Breast epithelium (tissue), 4 donors: ENCODE results near the gene FBP2. TPM values are rescaled to one million over a fixed set of nuclear protein-coding genes. Genes with fewer than 3 reads are reported as not detected.
"Not testable (repeated sequence)": the region's sequence is repeated elsewhere in the genome, so short reads cannot be mapped to it uniquely, and the experiment has no call there.

Experiments
- DNase-seq, 2 donors: peaks; one replicate each; pipeline ENCODE4 v3.0.0-alpha.2; 2019; ENCODE audit warnings: low spot score in 2 of 2
- H3K27ac ChIP-seq, 2 donors: fragments of 200-600 bp; sonication (generic) in 1 of 2; one replicate each; pipeline ENCODE4 v1.5.1; 2016 to 2019; ENCODE audit warnings: mild to moderate bottlenecking in 1 of 2
- H3K27me3 ChIP-seq, 2 donors: fragments of 200-600 bp; sonication (generic) in 1 of 2; one replicate each; pipeline versions ENCODE4 v1.5.1 to v1.6.0; 2017 to 2019; ENCODE audit warnings: control low read depth in 1 of 2, mild to moderate bottlenecking in 1 of 2
- H3K36me3 ChIP-seq: fragments of 200-600 bp; one replicate; pipeline ENCODE4 v1.5.1; 2019
- H3K4me1 ChIP-seq, 2 donors: fragments of 200-600 bp; sonication (generic); one replicate each; pipeline ENCODE4 v1.5.1; 2016 to 2019; ENCODE audit warnings: control low read depth in 1 of 2
- H3K4me3 ChIP-seq, 3 donors: fragments of 200-600 bp; sonication (generic); 1 replicate in 2 of 3; 2 replicates in 1 of 3; pipeline ENCODE4 v1.5.1; 2016 to 2019; ENCODE audit warnings: mild to moderate bottlenecking in 3 of 3, moderate library complexity in 2 of 3
- H3K9me3 ChIP-seq, 2 donors: fragments of 200-600 bp; sonication (generic) in 1 of 2; one replicate each; pipeline ENCODE4 v1.5.1; 2016 to 2019; ENCODE audit warnings: control low read depth in 1 of 2
- POLR2A ChIP-seq: fragments of 450-650 bp; IDR thresholded peaks from one replicate; pipeline ENCODE4 v1.6.1; 2016; ENCODE audit warnings: antibody characterized with exemption, mild to moderate bottlenecking, moderate library complexity
- POLR2AphosphoS5 ChIP-seq, 3 donors: sonication (generic); formaldehyde crosslinking; IDR thresholded peaks; one replicate each; pipeline ENCODE4 v1.6.1; 2017; ENCODE audit warnings: antibody characterized with exemption in 3 of 3
- intact Hi-C: fragments of 100-400 bp; cut with DNase I; formaldehyde crosslinking; loops from one replicate; pipeline ENCODE4 v1.15.1; 2023; ENCODE audit warnings: low total_unique reads
- total RNA-seq, 3 donors: library from RNA; depleted of rRNA; stranded (reverse); fragments of >200 nt; gene quantifications; one replicate each; pipeline ENCODE4 v1.1.0, GENCODE V29; 2016
- TF ChIP-seq, protein P1 (sequence below), 3 donors: fragments of 450-650 bp; IDR thresholded peaks; one replicate each; pipeline ENCODE4 v1.5.1; 2016 to 2017; ENCODE audit warnings: antibody characterized with exemption in 3 of 3, mild to moderate bottlenecking in 3 of 3, moderate library complexity in 3 of 3

The FBP2 gene
- total RNA-seq, 3 donors from 2014 or later = not detected

DNA sequence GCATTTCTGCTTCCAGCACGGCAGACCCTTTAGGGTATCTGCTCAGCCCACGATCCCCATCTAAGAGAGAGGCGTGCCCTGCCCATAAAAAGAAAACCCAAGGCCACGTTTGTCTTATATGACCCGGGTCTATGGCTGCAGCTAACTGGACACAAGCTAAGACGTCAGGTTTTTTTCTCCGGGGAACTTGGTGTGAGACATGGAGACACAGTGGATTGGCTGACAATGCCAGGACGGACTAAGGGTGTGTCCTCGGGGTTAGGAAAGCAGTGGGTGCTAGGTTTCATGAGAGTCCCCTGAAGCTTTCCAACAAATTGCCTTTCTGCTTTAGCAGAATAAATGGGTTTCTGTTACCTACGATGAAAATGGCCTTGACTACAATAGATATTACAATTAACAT is 7.1 kb upstream of the FBP2 start:
- intact Hi-C loops = no loop called here

DNA sequence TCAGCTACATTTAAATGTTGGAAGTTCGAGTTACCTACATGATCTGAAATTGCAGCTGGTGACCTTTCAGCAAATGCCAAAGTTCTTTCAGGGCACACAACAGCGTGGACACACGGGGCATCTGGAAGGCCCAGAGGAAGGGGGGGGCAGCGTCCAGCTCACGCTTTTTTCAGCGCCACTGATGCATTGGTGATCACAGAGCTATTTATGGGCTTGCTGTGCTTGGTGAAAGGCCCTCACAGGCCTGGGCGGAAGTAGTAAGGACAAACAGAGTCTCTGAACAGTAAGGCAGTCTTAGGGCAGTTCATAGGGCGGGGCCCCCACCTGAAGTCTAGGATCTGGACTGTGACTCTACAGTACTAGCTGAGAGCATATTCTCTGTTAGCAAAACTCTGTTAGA is 6.6 kb upstream of the FBP2 start:
- intact Hi-C loops = no loop called here
- no peak overlapping the region for H3K27ac ChIP-seq
- no peak for DNase-seq

More for the DNA sequence above, 7.1 kb upstream of the FBP2 start:
- no peaks in the 10 kb centered on the region for H3K9me3 ChIP-seq
- no peak for DNase-seq
- H3K4me1 ChIP-seq = no peaks in the 10 kb centered on the region
- H3K27me3 ChIP-seq = no peaks in the 10 kb centered on the region
- TF ChIP-seq, protein P1, sequence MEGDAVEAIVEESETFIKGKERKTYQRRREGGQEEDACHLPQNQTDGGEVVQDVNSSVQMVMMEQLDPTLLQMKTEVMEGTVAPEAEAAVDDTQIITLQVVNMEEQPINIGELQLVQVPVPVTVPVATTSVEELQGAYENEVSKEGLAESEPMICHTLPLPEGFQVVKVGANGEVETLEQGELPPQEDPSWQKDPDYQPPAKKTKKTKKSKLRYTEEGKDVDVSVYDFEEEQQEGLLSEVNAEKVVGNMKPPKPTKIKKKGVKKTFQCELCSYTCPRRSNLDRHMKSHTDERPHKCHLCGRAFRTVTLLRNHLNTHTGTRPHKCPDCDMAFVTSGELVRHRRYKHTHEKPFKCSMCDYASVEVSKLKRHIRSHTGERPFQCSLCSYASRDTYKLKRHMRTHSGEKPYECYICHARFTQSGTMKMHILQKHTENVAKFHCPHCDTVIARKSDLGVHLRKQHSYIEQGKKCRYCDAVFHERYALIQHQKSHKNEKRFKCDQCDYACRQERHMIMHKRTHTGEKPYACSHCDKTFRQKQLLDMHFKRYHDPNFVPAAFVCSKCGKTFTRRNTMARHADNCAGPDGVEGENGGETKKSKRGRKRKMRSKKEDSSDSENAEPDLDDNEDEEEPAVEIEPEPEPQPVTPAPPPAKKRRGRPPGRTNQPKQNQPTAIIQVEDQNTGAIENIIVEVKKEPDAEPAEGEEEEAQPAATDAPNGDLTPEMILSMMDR (IDR thresholded peaks at IDR 0.05) = no peak
- TF ChIP-seq POLR2A (no peak), POLR2AphosphoS5 (IDR thresholded peaks at IDR 0.05) (no peak)
- H3K4me3 ChIP-seq = no peak overlapping the region
- H3K36me3 ChIP-seq = no peaks in the 10 kb centered on the region
- no peak overlapping the region for H3K27ac ChIP-seq

DNA sequence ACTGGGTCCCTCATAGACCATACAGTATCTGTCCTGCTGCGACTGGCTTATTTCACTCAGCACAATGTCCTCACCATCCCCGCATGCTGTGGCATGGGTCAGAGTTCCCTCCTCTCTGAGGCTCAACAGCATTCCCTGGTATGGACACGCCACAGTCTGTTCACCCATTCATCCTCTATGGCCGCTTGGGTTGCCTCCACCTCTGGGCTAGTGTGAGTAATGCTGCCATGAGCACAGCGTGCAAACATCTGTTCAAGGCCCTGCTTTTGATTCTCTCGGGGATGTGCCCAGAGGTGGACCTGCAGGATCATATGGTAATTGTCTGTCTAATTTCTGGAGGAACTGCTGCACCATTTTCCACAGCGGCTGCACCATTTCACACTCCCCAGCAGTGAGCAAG is 5.5 kb upstream of the FBP2 start:
- Histone ChIP-seq H3K4me1 (no peaks in the 10 kb centered on the region), H3K4me3 (no peak overlapping the region), H3K9me3 (no peaks in the 10 kb centered on the region), H3K36me3 (no peaks in the 10 kb centered on the region), H3K27me3 (no peaks in the 10 kb centered on the region), H3K27ac (no peak overlapping the region)
- no peak for TF ChIP-seq POLR2AphosphoS5 (IDR thresholded peaks at IDR 0.05)
- TF ChIP-seq, protein P1 (IDR thresholded peaks at IDR 0.05) = no peak
- TF ChIP-seq POLR2A = no peak
- no peak for DNase-seq
- intact Hi-C loops = no loop called here

More for the DNA sequence above, 6.6 kb upstream of the FBP2 start:
- TF ChIP-seq POLR2A (no peak), POLR2AphosphoS5 (IDR thresholded peaks at IDR 0.05) (no peak)
- TF ChIP-seq, protein P1 (IDR thresholded peaks at IDR 0.05) = no peak
- no peaks in the 10 kb centered on the region for H3K36me3 ChIP-seq
- H3K4me3 ChIP-seq = no peak overlapping the region
- no peaks in the 10 kb centered on the region for H3K27me3 ChIP-seq
- no peaks in the 10 kb centered on the region for H3K4me1 ChIP-seq
- H3K9me3 ChIP-seq = no peaks in the 10 kb centered on the region

DNA sequence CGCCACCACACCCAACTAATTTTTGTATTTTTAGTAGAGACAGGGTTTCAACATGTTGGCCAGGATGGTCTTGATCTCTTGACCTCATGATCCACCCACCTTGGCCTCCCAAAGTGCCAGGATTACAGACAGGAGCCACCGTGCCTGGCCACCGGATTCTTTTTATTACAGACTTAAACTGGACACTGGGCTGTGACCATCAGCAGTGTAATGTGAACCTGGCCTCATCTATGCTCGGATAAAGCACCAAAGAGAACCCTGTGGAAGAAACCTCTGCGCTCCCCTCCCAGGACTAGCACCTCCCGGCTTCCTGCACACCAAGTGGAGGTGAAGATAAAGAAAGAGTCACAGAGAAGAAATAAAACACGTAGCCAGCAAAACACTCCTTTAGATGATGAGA is 941 bp downstream of the FBP2 start:
- H3K36me3 ChIP-seq, H3K4me1 ChIP-seq, DNase-seq, H3K27me3 ChIP-seq, H3K9me3 ChIP-seq, H3K4me3 ChIP-seq, intact Hi-C loops, H3K27ac ChIP-seq: not testable (repeated sequence)

DNA sequence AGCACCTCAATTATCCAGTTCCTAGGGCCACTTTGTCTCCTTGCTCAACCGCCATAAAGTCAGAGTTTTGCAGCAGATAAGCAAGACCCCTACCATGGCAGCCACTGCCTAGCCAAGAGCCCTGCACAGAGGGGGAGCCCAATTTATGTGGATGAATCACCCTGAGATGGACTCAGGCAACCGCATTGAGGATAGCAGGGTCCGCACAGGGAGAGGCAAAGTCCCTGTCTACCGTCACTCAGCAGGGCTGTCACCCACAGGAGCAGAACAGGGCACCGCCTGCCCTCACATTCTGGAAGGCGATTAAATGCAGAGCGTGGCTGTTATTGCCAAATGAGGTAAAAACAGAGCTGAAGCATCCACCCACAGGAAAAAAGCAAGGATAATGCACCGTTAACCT is 1.7 kb downstream of the FBP2 start:
- TF ChIP-seq POLR2AphosphoS5 (IDR thresholded peaks at IDR 0.05) = no peak
- no peak for TF ChIP-seq POLR2A
- TF ChIP-seq, protein P1 (IDR thresholded peaks at IDR 0.05) = no peak
- H3K27me3 ChIP-seq = no peaks in the 10 kb centered on the region
- no peaks in the 10 kb centered on the region for H3K4me1 ChIP-seq
- no peak overlapping the region for H3K4me3 ChIP-seq
- H3K36me3 ChIP-seq = no peaks in the 10 kb centered on the region
- H3K27ac ChIP-seq = no peak overlapping the region
- no peaks in the 10 kb centered on the region for H3K9me3 ChIP-seq
- DNase-seq = no peak
- intact Hi-C loops = no loop called here

DNA sequence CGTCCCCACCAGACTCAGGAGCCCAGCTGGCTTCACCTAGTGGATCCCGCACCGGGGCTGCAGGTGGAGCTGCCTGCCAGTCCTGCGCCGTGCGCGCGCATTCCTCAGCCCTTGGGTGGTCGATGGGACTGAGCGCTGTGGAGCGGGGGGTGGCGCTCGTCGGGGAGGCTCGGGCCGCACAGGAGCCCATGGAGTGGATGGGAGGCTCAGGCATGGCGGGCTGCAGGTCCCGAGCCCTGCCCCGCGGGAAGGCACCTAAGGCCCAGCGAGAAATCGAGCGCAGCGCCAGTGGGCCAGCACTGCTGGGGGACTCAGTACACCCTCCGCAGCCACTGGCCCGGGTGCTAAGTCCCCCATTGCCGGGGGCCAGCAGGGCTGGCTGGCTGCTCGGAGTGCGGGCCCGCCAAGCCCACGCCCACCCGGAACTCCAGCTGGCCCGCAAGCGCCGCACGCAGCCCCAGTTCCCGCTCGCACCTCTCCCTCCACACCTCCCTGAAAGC is 2.5 kb downstream of the FBP2 start:
- H3K36me3 ChIP-seq, H3K27me3 ChIP-seq, intact Hi-C loops, DNase-seq, H3K4me1 ChIP-seq, H3K9me3 ChIP-seq, H3K4me3 ChIP-seq, H3K27ac ChIP-seq: not testable (repeated sequence)
